HUDEP-2 (cell line): ENCODE data around the gene STK10.

Experiments used
- DNase-seq, 76 experiments: peaks; one replicate each; lab custom pipeline; 2025; ENCODE audit not compliant: unreplicated experiment in 76 of 76; lab: John Stamatoyannopoulos, UW

STK10 gene

DNA sequence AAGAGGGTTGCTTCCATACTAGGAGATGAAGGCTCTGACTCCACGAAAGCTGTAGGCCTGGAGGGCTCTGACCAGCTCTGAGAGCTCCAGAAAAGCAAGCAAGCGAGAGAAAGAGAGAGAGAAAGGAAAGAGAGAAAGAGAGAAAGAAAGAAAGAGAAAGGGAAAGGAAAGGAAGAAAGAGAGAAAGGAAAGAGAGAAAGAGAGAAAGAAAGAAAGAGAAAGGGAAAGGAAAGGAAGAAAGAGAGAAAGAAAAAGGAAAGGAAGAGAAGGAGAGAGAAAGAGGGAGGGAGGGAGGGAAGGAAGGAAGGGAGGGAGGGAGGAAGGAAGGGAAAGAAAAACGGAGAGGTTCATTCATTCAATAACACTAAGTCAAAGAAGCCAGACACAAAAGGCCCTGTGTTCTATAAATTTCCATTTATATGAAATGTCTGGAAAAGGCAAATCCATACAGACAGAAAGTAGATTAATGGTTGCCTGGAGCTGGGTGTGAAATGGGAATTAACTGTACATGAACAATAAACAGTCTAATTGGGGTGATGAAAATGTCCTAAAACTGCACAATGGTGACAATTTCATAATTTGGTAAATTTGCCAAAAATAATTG, 1.8 kb upstream of the STK10 start:
- DNase-seq = no peak

- DNase-seq = no peak
These were observed 1.1 kb upstream of the STK10 start for GRCh38 chr5:172188893-172189692.

DNA sequence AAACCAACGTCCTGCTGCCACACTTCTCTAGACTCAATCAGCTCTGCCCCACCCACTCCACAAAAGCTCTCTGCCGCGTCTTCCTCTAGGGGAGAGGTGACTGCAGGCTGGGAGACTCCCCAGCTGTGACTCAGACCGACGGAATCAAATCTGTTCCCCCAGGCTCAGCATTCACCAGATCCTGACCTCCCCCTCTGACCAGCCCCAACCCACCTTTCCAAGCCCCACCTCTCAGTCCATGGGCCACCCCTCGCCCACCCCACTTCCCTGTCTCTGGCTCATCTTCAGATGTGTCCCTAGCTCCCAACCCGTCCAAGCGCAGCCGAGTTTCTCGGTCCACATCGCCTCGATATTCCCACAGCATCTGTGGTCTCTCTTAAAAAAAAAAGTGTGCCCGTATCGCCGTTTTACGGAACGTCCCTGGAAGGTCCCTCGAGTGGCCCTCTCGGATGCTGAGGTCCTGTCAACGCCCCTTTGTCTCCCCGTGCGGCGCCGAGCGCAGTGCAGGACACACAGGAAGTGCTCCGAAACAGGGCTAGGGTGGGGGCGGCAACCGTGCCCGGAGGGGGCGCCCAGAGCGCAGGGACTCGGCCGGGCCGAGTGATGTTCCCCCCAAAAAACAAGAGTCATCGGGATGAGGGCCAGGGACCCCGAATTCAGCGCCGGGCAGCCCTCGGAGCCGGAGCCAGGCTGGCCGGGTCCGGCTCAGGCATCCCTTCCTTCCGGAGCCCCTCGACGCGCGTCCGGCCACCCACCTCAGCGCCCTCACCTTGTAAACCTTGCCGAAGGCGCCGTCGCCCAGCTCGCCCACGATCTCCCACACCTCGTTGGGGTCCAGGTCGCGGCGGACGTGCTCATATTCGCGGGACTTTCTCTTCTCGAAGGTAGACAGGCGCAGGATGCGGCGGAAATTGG, 649 bp downstream of the STK10 start:
- DNase-seq = peak in 58 of 76 experiments; percentile 4 to 66 (median 37)

- DNase-seq = no peak
These were observed 1.8 kb downstream of the STK10 start for GRCh38 chr5:172186114-172186695.

- no peak for DNase-seq
These were observed 2.9 kb downstream of the STK10 start for GRCh38 chr5:172185096-172185461.

DNA sequence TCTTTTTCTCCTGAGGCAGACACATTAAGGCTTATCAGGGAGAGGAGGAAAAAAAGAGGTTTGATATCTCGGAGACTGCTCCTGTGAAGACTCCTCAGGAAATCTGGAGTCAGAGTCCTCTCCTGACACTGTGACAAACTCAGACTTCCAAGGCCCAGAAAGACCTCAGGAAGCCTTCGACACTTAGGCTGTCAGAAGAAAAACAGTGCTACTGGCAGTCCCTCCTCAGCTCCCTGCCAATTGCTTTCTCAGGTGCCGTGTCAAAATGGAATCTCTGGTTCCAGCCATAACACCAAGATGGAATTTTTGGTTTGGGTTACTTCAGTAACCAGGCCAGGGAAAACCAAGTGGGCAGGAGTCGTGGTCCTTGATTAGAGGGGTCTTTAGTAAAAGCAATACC, 4.1 kb downstream of the STK10 start:
- DNase-seq = no peak

DNA sequence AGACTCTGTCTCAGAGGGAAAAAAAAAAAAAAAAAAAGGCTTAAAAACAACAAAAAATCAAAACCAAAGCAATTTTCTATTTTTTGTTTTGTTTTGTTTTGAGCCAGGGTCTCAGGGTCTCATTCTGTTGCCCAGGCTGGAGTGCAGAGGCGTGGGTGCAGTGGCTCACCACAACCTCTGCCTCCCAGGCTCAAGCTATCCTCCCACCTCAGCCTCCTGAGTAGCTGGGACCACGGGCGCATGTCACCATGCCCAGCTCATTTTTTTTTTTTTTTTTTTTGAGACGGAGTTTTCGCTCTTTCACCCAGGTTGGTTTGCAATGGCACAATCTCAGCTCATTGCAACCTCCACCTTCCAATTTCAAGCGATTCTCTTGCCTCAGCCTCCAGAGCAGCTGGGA, 5.7 kb downstream of the STK10 start:
- DNase-seq = no peak

DNA sequence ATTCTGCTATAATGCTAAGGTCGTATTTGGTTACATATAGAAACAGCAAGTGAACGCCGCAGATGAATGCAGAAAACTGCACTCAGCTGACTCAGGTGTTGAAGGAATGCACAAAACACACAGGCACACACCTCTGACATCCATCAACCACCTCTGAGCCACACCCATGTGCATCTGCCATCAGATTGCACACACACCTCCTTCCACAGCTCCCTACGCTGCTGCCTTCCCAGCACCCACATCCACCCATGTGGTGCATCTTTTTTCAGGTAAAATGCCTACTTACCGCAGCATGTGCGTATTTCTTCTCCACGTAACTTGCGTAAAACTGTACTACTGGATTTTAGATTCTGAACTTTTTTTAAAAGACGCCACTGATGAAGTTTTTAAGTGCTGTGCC, 7.1 kb downstream of the STK10 start:
- no peak for DNase-seq

DNA sequence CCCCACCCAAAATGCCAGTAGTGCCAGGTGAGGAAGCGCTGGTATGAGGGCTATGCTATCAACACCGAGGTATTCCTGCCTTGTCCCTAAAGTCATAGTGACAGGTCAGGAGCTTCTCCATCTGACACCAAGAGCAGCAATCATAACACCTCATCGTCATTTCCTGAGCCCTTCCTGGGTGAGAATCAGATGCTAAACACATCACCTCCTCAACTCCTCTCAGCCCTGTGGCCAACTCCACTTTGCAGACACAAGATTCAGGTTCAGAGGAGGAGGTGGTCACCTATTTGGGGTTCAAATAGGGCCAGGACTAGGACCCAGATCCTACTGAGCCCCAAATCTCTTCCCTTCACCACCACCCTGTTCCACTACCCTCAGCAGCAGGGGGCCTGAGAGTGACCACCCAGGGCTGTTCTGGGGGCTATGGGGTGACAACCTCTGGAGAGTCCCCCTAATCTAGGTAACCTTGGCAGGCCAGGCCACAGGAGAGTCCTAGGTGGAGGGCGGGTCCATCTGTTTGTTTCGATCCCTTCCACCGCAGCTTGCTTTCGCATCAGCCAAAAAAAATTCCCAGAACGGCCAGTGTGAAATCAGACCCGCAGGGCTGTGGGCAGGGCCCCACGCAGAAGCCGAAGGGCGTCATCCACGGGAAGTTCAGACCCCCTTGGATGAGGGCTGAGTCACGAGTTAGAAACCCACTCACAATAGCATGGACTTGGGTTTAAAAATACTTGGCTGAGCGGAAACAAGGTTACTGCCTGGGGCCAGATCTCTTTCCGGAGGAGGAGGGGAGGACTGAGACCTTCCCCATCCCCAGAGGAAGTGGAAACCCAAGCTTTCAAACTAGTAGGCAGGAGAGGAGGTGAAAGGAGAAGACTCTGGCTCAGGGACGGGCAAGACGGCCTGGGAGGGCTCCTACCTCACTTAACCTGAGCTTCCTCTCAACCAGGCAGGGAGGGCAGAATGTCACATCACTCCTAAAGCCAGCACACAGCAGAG, 8.7 kb downstream of the STK10 start:
- DNase-seq = no peak

DNA sequence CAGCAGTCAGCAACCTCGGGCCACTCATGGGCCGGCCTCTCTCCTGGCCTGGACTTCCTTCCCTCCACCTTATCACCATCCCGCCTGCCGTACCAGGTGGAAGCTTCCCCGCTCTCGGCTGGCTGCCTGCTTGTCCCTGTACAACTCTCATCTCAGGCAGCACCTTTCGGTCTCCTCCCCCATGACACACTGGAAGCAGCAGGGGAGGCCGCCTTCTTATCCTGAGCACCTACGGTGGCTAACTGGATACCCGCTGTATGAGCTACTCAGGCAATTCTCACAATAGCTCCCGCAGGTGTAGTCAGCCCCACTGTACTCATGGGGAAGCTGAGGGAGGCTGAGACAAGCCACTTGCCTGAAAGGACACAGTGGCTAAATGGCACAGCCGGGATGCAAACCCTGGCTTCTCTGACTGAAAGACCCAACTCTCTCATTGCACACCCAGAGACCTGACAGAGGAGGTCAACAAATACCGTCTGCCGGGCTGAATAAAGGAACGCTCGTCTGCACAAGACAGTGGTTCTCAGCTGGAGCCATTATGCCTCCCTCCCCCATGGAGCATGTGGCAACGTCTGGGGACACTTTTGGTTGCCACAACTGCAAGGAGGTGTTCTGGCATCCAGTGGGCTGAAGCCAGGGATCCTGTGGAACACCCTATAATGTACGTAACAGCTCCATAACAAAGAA, 9.6 kb downstream of the STK10 start:
- DNase-seq = no peak

DNA sequence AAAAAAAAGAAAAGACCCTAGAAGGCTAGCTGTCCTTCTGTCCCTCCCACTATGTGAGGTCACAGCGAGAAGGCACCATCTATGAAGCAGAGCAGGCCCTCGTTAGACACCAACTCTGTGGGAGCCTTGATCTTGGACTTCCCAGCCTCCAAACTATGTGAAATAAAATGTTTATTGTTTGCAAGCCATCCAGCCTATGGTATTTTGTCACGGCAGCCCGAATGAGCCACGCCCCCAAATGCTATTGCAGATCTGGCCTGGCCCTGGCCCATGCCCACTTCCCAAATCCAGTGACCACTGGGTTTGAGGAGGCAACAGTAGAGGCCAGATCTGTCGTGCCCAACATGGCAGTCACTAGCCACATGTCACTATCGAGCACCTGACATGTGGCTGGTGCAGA, 10.8 kb downstream of the STK10 start:
- no peak for DNase-seq

- DNase-seq = peak in 74 of 76 experiments; percentile 10 to 85 (median 70)
These were observed 12.7 kb downstream of the STK10 start for GRCh38 chr5:172175263-172175719.

DNA sequence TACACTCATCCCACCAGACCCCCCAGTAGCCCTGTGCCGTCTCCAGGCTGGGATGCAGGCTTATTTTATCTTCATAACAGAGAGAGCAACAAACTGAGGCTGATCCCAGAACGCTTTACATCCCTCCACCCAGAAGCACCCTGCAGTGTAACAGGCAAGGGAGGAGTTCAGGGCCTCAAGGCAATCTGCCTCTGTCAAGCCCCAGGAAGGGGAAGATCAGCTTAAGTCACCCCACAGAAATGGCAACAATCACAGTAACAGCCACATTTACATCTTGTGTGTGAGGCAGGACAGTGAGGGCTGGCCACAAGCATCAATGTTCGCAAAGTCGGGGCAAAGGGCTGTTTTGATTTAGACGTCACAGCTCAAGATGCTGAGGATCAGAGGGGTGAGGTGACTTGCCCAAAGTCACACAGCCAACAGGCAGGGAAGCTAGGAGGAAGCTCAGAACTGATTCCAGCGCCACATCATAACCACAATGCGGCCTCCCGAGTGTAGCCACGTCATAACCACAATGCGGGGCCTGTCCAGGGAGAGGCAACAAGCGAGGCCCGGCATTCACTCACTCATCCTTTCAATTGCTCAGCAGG, 14.4 kb downstream of the STK10 start:
- DNase-seq = peak in 9 of 76 experiments; percentile 12 to 51 (median 23)

- DNase-seq = no peak
These were observed 15.0 kb downstream of the STK10 start for GRCh38 chr5:172172912-172173563.

DNA sequence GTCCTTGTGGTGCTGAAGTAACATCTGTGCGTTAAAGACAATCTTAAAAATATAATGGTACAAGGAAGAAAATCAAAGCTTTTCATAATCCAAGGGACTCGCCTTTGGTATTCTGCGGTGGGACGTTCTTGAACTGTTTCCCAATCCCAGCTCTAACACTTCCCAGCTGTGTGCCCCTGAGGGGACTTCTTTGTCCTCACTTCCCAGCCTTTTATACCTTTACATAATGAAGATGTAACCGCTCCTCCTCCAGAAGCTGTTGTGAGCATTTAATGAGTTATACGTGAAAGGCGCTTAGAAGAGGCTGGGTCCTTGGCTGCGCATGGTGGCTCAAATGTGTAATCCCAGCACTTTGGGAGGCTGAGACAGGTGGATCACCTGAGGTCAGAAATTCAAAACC, 16.9 kb downstream of the STK10 start:
- no peak for DNase-seq

DNA sequence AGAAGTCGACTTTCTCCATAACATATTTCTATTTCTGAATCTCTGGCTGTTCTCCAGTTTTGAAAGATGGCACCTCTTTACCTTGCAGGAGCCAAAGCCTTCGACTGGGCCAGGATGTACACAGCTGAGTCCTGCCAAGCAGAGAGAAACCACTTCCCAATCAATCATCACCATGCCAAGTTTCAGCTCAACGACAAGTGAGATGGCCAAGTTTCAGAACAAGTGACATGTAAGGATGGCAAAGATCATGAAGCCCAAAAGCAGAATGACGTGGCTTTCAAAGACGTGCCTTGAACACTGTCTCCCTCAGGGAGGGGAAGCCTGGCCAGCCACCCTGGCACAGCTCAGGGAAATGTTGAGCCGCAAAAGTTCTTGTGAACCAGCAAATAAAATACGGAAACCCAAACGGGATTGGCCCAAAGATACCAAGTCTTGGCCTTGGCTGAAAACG, 17.7 kb downstream of the STK10 start:
- DNase-seq = no peak

GRCh38 chr5:172169216-172169615, 18.8 kb downstream of the STK10 start:
- DNase-seq = no peak

DNA sequence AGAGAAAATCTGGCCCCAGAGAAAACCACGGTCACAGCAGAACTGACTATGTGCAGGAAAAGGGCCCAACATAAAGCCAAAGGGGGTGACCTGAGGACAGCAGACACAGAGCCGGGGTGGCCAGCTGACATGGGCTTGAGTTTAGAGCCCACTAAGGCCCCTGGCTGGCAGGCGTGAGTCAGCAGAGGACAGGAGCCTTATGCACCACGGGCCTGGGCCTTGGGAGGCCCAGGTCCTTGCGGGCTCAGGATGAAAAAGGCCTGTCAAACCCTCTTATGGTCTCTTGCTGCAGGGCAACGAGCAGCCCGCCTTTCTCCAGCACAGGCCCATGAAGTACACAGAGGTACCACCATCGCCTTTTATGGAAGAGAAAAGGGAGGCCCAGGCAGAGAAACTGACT, 19.7 kb downstream of the STK10 start:
- no peak for DNase-seq
